ENCODE results near the gene GRM5.

Gene GRM5

GRCh38 chr11:88555018-88555828 is 510.6 kb downstream of the GRM5 start:
- no peak for TF ChIP-seq CTCF (IDR thresholded peaks at IDR 0.05; ENCODE audit: control insufficient read depth, extremely low read depth, insufficient read depth)
- DNase-seq (ENCODE audit: low read depth), result no peak
- no peak overlapping the region for H3K4me3 ChIP-seq (ENCODE audit: low read depth, low read length)

- H3K4me3 ChIP-seq (ENCODE audit: low read depth, low read length), result no peak overlapping the region
- no peak for DNase-seq (ENCODE audit: low read depth)
- TF ChIP-seq CTCF (IDR thresholded peaks at IDR 0.05; ENCODE audit: control insufficient read depth, extremely low read depth, insufficient read depth), result no peak
Observed at GRCh38 chr11:88553204-88553603, 512.6 kb downstream of the GRM5 start.

GRCh38 chr11:88552379-88553062 is 513.3 kb downstream of the GRM5 start:
- TF ChIP-seq CTCF (IDR thresholded peaks at IDR 0.05; ENCODE audit: control insufficient read depth, extremely low read depth, insufficient read depth), result peak; percentile 77
- no peak overlapping the region for H3K4me3 ChIP-seq (ENCODE audit: low read depth, low read length)
- DNase-seq (ENCODE audit: low read depth), result peak; percentile 8

- DNase-seq (ENCODE audit: low read depth), result no peak
- TF ChIP-seq CTCF (IDR thresholded peaks at IDR 0.05; ENCODE audit: control insufficient read depth, extremely low read depth, insufficient read depth), result no peak
- no peak overlapping the region for H3K4me3 ChIP-seq (ENCODE audit: low read depth, low read length)
Observed at GRCh38 chr11:88544656-88545280, 521.0 kb downstream of the GRM5 start.

- H3K4me3 ChIP-seq (ENCODE audit: low read depth, low read length), result no peak overlapping the region
- peak; percentile 97 for TF ChIP-seq CTCF (IDR thresholded peaks at IDR 0.05; ENCODE audit: control insufficient read depth, extremely low read depth, insufficient read depth)
- peak; percentile 33 for DNase-seq (ENCODE audit: low read depth)
Observed at GRCh38 chr11:88543902-88544655, 521.7 kb downstream of the GRM5 start.

GRCh38 chr11:88541006-88541405 is 524.8 kb downstream of the GRM5 start:
- no peak for TF ChIP-seq CTCF (IDR thresholded peaks at IDR 0.05; ENCODE audit: control insufficient read depth, extremely low read depth, insufficient read depth)
- DNase-seq (ENCODE audit: low read depth), result no peak
- no peak overlapping the region for H3K4me3 ChIP-seq (ENCODE audit: low read depth, low read length)

Data from LNCaP clone FGC (cell line).